NOMO-1 treated with dmso at 0.1 percent for 144 hours (cell line): ENCODE data around the gene TMX3.
A peak's percentile ranks its signal among the peaks of the same experiment; 100 is the strongest.

Experiments used
- DNase-seq: peaks from one replicate; lab custom pipeline; 2025; ENCODE audit not compliant: unreplicated experiment; lab: John Stamatoyannopoulos, UW

TMX3 gene

GRCh38 chr18:68713796-68714195, 1.1 kb downstream of the TMX3 start:
- DNase-seq, result no peak

GRCh38 chr18:68713131-68713530, 1.8 kb downstream of the TMX3 start:
- no peak for DNase-seq

DNA sequence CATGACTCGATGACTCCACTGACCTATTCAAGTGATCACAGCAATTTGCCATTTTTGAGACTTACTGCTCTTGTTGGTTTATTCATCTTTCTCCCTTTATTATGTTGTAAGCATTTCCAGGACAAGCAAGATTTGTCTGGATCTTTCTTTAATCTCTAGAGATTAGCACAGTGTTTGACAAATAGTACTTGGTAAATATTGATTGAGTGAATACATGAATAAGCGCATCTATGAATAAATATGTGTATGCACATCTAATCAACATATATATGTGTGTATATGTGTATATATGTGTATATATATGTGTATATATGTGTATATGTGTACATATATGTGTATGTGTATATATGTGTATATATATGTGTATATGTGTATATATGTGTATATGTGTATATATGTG, 7.3 kb downstream of the TMX3 start:
- DNase-seq, result no peak

- no peak for DNase-seq
Measured at GRCh38 chr18:68705119-68705518, 9.8 kb downstream of the TMX3 start.

- DNase-seq, result no peak
Measured at GRCh38 chr18:68703326-68703725, 11.6 kb downstream of the TMX3 start.

DNA sequence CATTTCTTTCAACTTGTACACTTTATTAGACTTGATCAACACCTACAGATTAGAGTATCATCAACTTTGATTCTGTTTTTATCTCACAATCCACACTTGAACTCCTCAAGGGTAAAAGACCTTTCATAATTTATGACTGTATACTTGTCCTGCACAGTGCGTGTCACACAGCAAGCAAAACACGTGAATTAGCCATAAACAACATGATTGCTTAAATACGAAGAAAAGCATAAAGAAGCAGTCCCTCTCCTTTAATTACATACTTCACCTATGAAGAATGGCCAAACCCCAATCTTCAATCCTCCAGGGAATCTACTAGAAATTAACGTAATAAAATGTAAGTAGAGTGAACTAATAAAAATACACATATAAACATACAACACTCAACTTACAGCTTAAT, 13.6 kb downstream of the TMX3 start:
- DNase-seq, result no peak

- DNase-seq, result no peak
Measured at GRCh38 chr18:68699043-68699442, 15.9 kb downstream of the TMX3 start.

GRCh38 chr18:68696937-68697336, 18.0 kb downstream of the TMX3 start:
- DNase-seq, result no peak

GRCh38 chr18:68694316-68694715, 20.6 kb downstream of the TMX3 start:
- no peak for DNase-seq

DNA sequence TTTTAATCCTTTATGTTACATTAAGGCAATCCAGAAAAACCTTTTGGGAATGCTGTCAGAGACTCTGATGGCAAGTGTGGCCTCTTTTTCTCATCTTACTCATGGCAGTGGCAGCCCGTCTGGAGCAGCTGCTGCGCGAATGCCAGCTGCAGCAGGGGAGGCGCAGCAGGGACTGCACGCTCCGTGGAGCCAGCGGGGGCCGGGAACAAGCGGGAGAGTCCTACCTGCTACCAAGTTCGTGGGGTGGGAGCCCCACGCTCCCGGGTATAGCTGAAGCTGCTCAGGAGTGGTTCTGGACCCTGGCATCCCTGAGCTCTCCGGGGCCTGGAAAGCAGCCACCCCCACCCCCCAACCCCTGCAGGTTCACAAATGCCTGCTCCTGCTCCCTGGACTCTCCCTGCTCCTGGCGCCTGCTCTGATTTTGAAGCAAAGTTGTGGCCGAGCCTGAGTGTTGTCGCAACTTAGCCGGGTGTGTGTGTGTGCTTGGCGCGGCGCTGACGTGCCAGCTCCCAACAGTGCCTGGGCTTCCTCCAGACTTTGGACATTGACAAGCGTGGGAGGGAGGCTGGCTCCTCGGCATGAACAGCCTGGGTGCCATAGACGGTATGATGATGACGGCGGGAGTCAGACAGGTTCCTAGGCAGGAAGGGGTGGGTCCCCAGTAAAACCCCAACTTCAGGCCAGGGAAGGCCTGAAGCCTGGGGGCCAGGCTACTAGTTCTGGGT, 21.7 kb downstream of the TMX3 start:
- no peak for DNase-seq

GRCh38 chr18:68679528-68679927, 35.4 kb downstream of the TMX3 start:
- DNase-seq, result no peak

- no peak for DNase-seq
Measured at GRCh38 chr18:68676913-68677312, 38.0 kb downstream of the TMX3 start.

GRCh38 chr18:68667121-68667520, 47.8 kb downstream of the TMX3 start:
- DNase-seq, result no peak

GRCh38 chr18:68666381-68666780, 48.5 kb downstream of the TMX3 start:
- no peak for DNase-seq

- DNase-seq, result peak; percentile 5
Measured at GRCh38 chr18:68665628-68666027, 49.3 kb downstream of the TMX3 start.

DNA sequence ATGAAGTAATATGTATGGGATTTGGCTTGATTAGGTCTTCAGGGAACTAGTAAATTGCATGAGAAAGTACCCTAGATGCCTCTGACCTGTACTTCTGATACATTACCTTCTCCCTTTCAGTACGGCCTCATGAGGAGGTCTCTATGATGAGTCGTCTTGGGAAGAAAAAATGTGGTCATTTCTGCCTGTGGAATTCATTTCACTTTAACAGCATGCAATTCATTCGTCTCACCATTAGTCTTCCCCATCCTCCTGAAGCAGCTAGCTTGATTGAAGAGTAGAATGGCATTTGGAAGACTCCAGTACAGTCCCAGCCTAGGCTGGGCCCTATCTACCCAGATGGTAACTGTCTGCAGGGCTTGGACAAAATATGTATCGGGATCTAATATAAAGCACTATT, 52.2 kb downstream of the TMX3 start:
- no peak for DNase-seq

DNA sequence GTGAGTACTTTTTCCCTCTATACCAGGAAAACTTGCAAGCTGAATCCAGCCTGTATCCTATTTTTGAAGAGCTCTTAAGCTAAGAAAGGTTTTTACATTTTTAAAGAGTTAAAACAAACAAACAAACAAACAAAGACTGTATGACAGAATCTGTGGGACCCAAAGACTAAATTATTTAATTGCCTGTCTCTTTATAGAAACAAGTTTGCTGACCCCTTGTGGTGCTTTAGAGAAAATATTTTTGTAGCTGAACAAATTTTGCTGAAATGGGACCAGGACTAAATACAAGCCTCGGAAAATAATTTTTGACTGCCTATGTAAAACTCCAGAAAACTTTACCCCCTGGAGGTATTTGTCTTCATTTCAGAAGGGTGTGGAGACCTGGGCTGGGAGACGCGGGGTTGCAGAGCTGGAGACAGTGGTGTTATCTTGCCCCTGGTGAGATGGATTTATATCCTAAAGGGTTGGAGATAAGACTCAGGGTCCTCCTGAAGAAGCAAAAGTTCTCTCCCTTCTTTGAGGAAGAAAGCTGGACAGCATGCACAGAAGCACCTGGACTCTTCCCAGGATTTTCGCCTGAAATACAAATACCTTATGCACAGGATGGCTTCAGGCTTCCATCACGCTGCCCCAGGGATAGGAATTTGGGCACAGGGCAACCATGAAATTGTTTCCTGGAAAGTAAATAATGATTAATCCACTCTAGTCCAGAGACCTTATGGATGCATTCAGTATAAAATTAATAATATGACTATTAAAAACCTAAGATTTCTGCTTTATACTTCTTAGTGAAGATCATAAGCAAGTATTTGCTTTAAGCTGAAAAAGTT, 54.3 kb downstream of the TMX3 start:
- peak; percentile 26 for DNase-seq

- DNase-seq, result no peak
Measured at GRCh38 chr18:68648191-68648590, 66.7 kb downstream of the TMX3 start.

GRCh38 chr18:68642003-68642402, 72.9 kb downstream of the TMX3 start:
- DNase-seq, result no peak

DNA sequence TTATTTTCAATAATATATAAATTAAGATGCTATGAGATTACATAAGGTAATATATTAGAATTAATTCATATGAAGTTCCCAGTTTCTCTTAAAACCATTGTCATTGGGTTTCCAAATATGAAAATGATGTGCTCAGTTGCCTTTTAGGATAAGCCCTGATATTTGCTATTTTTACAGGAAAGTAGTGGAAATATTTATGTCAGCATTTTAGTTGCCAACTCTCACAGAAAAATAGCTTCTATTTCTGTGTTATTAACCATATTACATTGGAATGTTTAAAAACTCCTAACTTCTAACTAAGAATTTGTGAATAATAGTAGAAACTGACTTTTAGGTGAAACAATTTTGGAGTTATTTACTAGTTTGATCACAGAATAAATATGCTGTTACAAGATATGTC, 74.0 kb downstream of the TMX3 start:
- no peak for DNase-seq

GRCh38 chr18:68638613-68639012, 76.3 kb downstream of the TMX3 start:
- DNase-seq, result no peak

DNA sequence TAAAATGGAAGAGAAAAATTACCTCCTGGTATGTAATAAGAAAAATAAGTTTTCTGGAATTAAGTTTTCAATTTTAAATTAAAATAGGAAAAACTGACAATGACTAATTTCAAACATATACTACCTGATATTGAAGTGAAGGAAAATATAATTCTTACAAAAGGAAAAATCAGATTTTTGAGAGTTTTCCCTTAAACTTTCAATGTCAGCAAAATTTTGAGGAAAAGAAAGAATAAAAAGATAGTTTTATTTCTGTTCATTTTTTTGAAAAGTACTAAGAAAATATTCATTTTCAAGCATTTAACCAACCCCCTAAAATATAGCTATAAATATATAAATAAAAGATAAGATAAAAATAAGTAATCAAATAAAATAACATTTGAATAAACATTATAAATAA, 87.1 kb downstream of the TMX3 start:
- DNase-seq, result no peak
